IPS-NIHi7 (cell line): ENCODE results near the gene PRKAR2B.
A peak's percentile ranks its signal among the peaks of the same experiment; 100 is the strongest.
"Not testable (repeated sequence)": the region's sequence is repeated elsewhere in the genome, so short reads cannot be mapped to it uniquely, and the experiment has no call there.

Experiments
- DNase-seq: peaks from one replicate; pipeline ENCODE4 v3.0.0; 2012; ENCODE audit warnings: mixed read lengths; ENCODE audit errors: extremely low spot score

The PRKAR2B gene

DNA sequence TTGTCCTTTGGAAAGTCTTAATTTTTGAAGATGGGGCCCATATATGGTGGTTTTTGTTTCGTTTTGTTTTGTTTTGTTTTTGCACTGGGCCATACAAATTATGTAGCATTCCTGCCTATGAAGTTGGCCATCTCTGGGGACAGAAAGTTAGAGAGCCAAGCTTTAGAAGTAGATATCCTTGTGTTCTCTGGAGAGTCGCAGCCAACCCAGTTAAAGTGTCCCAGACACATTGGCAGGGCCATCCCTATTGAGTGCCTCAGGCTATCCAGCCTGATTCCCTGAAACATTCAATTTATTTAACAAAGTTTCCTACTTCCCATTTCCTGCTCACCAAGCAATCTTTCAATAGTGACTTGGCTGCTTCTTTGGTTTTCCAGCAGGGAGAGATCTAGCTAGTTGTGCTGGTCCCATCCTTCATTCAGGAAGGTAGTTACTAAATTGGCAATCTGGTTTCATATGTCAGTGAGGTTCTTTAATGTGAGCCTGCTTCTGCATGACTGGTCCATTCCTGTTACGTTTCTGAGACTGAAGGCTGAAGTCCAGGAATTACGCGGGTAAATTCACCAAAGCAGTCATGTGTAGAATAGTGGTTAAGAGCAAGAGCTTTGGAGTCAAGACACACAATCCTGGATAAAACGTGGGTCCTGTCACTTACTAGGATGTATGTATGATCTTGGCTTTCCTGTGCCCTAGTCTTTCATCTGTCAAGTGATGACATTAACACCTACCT is 75.0 kb downstream of the PRKAR2B start:
- no peak for DNase-seq

DNA sequence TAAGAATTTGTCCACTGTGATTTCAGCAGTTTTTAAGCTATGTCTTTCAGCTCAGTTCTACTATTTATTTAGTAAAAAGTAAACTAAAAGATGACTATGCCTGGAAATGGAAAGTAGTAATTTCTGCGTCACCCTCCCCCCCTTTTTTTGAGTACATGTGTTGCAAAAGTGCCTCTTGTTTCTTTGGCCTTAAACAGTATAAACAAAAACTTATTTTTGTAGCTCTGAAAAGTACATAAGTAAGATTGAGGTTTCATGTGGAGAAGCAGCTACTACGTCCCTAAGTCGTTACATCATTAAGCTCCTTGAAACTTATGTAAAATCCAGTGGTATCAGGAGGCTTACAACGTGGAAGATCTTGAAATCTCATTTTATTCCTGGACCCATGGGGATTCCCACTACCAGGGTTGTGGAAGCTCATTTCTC is 78.0 kb downstream of the PRKAR2B start:
- no peak for DNase-seq

DNA sequence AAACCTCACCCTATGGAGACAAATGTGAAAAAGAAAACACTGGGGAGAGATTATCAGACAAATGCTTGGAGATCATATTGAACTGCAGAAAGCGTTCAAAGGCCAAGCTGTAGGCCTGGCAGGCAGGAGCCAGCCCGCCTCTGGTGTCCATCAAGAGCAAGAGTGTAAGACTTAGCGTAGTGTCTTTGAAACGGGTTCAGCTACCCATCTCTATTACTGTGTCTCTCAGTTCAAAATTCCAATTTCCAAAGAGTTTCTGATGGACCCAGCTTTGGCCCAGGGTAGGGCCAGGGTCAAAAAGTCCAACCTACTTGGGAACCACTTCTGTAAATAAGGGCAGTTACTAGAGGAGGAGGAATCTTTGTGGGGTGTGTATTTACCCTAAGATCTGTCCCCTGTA is 78.9 kb downstream of the PRKAR2B start:
- no peak for DNase-seq

GRCh38 chr7:107125475-107125874 is 81.0 kb downstream of the PRKAR2B start:
- no peak for DNase-seq

- no peak for DNase-seq
Measured at GRCh38 chr7:107128217-107128616, 83.7 kb downstream of the PRKAR2B start.

- no peak for DNase-seq
Measured at GRCh38 chr7:107128748-107129147, 84.2 kb downstream of the PRKAR2B start.

GRCh38 chr7:107130487-107131220 is 86.1 kb downstream of the PRKAR2B start:
- peak; percentile 63 for DNase-seq

- no peak for DNase-seq
Measured at GRCh38 chr7:107133396-107133795, 88.9 kb downstream of the PRKAR2B start.

GRCh38 chr7:107138696-107139420 is 94.4 kb downstream of the PRKAR2B start:
- no peak for DNase-seq

GRCh38 chr7:107143875-107144274 is 99.4 kb downstream of the PRKAR2B start:
- DNase-seq, result not testable (repeated sequence)

DNA sequence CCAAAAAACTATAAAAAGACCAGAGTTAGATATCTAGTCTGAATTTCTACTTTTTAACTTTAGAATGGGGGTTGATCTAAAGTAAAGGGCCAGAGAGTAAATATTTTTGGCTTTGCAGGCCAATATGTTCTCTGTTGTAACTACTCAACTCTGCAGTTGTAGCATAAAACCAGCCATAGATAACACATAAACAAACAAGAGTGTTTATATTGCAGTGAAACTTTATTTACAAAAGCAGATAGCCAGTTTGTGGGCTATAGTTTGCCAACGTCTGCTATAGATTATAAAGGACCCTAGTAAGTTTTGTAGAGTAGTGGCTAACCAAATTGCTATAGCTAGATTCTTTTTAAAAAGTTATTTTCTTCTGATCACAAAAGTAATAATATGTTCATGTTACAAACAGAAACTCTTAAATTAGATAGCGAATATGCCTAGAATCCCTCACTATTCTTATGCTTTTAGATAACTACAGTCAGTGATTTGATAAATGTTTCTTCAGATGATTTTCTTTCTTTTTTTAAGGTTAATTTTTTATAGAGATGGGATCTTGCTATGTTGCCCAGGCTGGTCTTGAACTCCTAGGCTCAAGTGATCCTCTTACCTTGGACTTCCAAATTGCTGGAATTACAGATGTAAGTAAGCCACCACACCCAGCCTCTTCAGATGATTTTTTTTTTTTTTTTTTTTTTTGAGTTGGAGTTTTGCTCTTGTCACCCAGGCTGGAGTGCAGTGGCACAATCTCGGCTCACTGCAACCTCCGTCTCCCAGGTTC is 100.7 kb downstream of the PRKAR2B start:
- DNase-seq, result no peak

- DNase-seq, result peak; percentile 39
Measured at GRCh38 chr7:107147464-107148393, 103.2 kb downstream of the PRKAR2B start.

- DNase-seq, result no peak
Measured at GRCh38 chr7:107148721-107149120, 104.2 kb downstream of the PRKAR2B start.

DNA sequence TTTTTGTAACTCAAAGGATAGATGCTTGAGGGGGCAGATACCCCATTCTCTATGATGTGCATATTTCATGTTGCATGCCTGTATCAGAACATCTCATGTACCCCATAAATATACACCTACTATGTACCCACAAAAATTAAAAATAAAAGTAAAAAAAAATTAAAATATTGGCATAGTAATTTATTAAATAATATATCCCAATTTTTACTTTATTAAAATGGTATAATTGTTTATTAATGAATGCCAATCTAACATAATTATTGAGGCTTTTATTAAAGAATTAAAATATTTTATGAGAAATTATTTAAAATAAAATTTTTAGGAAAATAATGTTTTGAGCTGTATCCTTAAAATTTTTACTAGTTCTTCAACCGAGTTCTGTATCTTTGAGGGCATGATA is 105.4 kb downstream of the PRKAR2B start:
- no peak for DNase-seq

- DNase-seq, result no peak
Measured at GRCh38 chr7:107150375-107151073, 106.0 kb downstream of the PRKAR2B start.

GRCh38 chr7:107151538-107151937 is 107.0 kb downstream of the PRKAR2B start:
- DNase-seq, result no peak

DNA sequence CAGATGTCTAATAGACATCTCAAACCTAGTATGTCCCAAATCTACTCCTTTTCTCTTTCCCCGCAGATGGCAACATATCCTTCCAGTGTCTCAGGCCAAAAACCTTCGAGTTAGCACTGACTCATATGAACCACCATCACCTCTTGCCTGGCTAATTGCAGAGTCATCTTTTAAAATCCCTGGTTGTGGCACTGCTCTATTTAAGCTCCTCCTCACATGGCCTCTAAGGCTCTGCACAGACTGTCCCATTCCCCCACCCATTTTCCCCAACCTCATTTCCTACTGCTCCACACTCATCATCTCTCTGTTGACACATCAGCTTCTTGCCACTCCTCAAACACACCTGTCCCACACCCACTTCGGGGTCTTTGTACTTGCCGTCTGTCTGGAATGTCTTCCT is 107.5 kb downstream of the PRKAR2B start:
- DNase-seq, result no peak

GRCh38 chr7:107154826-107155225 is 110.3 kb downstream of the PRKAR2B start:
- no peak for DNase-seq

DNA sequence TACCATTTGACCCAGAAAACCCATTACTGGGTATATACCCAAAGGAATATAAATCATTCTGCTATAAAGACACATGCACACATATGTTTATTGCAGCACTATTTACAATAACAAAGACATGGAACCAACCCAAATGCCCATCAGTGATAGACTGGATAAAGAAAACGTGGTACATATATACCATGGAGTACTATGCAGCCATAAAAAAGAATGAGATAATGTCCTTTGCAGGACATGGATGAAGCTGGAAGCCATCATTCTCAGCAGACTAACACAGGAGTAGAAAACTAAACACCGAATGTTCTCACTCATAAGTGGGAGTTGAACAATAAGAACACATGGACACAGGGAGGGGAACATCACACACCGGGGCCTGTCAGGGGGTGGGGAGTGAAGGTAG is 111.2 kb downstream of the PRKAR2B start:
- DNase-seq, result not testable (repeated sequence)

- DNase-seq, result no peak
Measured at GRCh38 chr7:107157091-107157490, 112.6 kb downstream of the PRKAR2B start.
